ENCODE data around the gene TAF11.
"Not testable (repeated sequence)": the region's sequence is repeated elsewhere in the genome, so short reads cannot be mapped to it uniquely, and the experiment has no call there.

Gene TAF11

GRCh38 chr6:34864007-34864406, 23.8 kb downstream of the TAF11 start:
- DNase-seq, result no peak

- no peak for DNase-seq
Measured at GRCh38 chr6:34860776-34861175, 27.1 kb downstream of the TAF11 start.

- DNase-seq, result no peak
Measured at GRCh38 chr6:34859951-34860350, 27.9 kb downstream of the TAF11 start.

- DNase-seq, result no peak
Measured at GRCh38 chr6:34858681-34859080, 29.2 kb downstream of the TAF11 start.

GRCh38 chr6:34855463-34855862, 32.4 kb downstream of the TAF11 start:
- DNase-seq, result no peak

GRCh38 chr6:34852406-34853085, 35.3 kb downstream of the TAF11 start:
- DNase-seq, result no peak

- DNase-seq, result no peak
Measured at GRCh38 chr6:34851361-34851760, 36.5 kb downstream of the TAF11 start.

- DNase-seq, result not testable (repeated sequence)
Measured at GRCh38 chr6:34849066-34849465, 38.8 kb downstream of the TAF11 start.

GRCh38 chr6:34839666-34840352, 48.0 kb downstream of the TAF11 start:
- no peak for DNase-seq

GRCh38 chr6:34837528-34837927, 50.3 kb downstream of the TAF11 start:
- no peak for DNase-seq

- no peak for DNase-seq
Measured at GRCh38 chr6:34836451-34836850, 51.4 kb downstream of the TAF11 start.

GRCh38 chr6:34836008-34836407, 51.8 kb downstream of the TAF11 start:
- no peak for DNase-seq

- DNase-seq, result no peak
Measured at GRCh38 chr6:34834789-34835518, 52.9 kb downstream of the TAF11 start.

- DNase-seq, result no peak
Measured at GRCh38 chr6:34832942-34833341, 54.9 kb downstream of the TAF11 start.

GRCh38 chr6:34829137-34829536, 58.7 kb downstream of the TAF11 start:
- DNase-seq, result no peak
